Measurements from ENCODE around the gene MANEA.

The MANEA gene

DNA sequence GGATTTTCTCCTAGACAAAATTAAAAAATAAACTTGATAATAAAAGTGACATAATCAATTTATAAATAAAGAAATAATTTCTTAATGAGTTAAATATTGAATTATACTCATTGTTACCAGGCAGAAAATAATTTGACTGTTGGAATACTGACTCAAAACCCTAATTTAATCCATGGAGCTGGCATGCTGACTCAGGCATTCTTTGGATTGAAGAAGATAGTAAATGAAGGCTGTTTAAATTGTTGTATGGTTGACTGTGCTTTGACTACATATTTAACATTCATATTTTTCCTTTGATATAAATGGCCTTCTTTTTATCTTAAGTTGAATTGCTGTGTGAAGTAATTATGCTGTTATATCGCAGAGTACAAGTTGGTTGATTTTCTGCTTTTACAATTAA lies 11.7 kb downstream of the MANEA start:
- DNase-seq: no peak

DNA sequence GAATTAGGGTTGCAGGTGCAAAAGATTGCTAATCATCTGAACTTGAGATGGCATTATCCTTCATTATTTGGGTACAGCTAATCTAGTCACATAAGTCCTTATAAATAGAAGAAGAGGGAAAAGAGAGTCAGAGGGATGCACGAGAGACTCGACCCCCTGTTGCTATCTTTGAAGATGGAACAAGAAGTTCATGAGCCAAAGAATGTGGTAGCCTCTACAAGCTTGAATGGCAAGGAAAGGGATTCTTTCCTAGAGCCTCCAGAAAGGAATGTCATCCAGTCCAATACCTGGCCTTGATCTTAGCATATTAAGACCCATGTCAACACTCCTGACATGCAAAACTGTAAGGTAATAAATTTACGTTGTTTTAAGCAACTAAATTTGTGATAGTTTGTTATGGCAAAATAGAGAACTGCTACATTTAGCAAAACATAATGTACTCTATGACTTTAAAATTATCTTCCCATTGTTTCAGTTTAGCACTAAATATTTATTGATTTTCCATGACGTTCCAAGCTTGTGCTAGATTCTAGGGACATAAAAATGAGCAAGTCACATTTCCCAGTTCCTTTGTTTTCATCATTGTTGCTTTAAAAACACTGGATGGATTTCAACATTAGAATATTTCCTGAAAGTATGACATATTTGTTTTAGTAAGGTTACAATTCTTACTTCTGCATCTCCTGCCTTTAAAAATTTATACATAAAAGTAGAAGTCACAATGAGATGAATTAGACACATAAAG lies 12.7 kb downstream of the MANEA start:
- no peak for DNase-seq

DNA sequence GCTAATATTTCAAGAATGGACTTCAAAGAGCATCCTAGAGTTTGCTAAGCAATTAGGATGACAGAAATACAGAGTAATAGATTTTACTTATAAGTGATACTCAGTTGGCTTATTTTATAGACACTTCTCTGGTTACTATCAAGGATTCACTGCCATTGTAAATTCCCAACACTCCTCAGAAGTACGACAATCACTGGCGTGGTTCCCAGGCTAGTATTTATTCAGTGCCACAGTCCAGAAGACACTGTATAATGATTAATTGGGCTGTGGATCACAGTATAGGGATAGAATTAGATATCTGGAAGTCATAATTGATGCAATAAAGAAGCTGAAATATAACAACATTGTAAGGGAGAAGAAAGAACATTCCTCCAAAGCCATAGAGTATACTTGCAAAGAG lies 15.7 kb downstream of the MANEA start:
- peak; percentile 31 for DNase-seq

DNA sequence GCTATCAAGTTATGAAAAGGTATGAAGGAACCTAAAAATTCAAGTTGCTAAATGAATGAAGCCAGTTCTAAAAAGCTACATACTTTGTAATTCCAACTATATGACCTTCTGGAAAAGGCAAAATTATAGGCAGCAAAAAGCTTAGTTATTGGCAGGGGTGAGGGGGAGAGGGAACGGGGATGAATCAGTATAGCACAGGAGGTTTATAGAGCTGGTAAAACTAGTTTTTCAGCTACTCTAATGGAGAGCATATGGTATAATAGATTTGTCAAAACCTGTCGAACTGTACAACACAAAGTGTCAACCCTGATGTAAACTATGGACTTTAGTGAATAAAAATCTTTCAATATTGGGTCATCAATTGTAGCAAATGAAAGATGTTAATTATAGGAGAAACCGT lies 18.7 kb downstream of the MANEA start:
- DNase-seq: no peak

DNA sequence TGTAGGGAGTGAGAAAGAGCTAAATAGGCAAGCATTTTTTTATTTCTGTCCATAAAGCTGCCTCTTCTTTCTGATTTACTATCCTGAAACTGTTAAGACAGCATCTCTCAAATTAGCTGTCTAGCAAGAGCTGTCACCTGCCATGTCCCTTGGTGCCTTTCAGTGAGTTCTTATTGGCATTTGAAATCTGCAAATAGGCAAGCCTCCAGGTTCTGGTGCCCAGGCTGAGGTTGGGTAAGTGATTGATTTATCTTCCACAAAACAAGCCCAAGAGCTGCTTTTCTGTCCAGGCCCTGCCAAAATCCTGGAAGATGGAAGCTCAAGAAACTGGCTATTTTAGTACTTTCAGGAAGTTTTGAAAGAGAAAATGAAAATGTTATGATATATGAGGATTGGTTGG lies 22.4 kb downstream of the MANEA start:
- DNase-seq: no peak

DNA sequence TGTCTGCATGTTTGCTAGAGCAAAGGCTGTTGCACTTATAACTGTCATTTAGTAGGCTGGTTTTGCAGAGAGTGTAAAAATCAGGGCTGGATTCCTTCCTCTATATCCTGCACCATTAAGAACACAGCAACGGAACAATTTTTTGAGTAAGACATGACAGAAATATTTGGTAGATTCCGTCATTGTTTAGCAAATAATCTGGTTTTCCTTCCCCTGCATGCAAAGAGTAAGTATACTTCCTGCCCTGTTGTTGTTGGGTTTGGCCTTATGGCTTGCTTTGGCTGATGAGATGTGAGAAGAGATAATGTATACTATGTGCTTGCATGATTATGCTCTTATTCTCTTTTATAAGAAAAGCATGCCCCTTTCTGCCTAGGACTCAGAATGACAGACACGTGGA lies 23.8 kb downstream of the MANEA start:
- DNase-seq: no peak

DNA sequence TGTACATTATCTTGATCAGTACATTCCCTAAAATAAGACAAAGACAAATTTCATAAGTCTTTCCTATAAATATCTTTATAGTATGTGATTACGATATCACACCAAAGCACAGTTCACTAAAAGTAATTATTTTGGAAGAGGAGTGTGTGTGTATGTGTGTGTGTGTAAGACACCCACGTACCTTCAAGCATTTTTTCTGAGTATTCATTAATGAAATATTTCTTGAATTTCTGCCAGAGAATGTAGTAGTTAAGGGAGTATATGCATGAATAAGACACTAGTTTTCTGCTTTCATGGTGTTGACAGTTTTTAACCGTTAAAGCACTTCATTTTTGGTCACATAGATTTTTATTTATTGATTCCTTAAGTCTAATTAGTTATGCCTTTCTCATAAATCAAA lies 36.8 kb downstream of the MANEA start:
- no peak for DNase-seq

DNA sequence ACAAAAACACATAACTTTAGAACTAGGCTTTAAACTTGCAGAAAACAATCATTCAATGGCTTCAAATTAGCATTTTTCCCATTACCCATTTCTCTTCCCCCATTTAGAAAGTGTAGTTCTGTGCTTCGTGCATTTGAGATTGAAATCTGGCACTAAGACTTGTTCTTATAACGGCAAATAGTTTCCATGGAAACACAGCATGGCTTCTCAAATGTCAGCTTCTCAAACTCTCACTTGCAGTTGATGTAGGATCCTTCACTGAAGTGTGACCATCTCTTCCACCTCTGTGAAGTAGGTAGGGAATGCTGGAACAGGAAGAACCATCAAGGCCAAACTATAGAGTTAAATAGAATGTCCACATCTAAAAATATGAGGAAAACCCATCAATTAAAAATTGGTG lies 52.2 kb downstream of the MANEA start:
- no peak for DNase-seq

DNA sequence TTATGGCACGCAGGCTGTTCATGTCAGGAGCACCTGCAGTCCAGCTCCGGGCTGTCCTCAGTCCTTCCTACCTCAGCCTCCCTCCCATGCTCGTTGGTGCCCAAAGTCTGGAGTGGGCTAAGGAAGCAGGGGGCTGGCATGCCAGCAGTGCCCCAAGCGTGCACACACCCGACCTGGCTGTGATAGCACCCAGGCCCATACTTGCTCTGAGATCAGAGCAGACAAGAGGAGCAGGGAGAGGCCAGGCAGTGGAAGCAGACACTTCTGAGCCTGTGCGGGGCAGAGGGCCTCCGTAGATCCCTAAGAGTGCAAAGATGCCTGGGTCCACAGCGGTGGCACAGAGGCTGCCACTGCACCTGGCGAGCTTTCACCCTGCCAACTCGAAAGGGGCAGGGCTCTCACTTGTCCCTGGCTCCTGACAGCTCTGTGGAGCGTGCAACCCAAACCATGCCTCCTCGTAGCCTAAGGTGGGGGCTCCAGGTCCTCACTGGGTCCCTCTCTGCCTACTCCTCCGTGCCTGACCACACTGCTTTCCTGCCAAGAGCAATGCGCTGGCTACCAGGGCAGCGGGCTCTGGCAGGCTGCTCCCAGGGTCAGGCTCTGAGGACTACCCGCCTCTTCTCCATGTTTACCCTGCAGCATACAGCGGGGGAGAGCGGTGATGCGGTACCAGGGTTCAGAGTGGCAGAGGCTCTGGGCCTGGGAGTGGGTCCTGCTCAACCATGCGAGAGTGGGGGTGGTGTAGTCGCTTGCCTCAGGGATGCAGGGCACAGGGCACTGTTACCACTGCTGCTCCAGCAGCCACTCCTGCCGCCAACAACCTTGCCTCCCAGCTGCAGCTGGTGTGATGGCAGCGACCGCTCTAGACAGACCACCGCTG lies 59.5 kb downstream of the MANEA start:
- DNase-seq: no peak

DNA sequence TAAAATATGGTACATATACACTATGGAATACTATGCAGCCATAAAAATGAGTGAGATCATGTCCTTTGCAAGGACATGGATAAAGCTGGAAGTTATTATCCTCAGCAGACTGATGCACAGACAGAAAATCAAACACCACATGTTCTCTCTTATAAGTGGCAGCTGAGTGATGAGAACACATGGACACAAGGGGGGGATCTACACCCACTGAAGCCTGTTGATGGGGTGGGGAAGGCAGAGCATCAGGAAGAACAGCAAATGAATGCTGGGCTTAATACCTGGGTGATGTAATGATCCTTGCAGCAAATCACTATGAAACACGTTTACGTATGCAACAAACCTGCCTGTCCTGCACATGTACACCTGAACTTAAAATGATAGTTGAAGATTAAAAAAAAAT lies 71.3 kb downstream of the MANEA start:
- DNase-seq: no peak

DNA sequence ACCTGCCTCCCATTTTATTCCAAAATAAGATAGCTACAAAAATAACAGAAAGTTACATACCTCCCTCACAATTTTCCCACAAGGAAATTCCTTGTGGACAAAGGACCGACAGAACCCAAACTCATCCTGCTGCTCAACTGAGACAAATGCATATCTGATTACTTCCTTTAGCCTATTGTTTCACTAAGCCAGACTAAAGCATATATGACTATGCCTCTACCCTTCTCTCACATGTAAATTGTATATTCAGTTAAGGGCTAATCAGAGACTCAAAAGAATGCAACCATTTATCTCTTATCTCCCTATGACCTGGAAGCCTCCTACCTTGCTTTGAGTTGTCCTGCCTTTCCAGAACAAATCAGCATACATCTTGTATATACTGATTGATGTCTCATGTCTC lies 72.1 kb downstream of the MANEA start:
- DNase-seq: no peak

DNA sequence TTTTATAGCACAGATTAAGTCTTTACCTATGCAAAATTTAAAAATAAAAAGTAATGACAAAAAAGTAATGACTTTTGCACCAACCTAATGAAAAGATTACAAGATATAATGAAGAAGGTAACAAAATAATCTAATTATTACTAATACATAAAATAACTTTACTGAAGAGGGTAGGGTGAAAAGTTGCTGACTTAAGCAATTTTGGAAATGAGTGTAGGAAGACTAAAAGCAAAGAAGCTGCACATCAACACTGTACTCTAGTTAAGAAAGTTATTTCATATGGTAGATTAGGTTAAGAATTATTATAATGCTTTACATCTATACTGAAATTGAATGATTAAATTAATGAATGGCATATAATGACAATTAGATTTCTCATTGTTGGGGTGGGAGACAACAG lies 76.8 kb downstream of the MANEA start:
- DNase-seq: no peak

DNA sequence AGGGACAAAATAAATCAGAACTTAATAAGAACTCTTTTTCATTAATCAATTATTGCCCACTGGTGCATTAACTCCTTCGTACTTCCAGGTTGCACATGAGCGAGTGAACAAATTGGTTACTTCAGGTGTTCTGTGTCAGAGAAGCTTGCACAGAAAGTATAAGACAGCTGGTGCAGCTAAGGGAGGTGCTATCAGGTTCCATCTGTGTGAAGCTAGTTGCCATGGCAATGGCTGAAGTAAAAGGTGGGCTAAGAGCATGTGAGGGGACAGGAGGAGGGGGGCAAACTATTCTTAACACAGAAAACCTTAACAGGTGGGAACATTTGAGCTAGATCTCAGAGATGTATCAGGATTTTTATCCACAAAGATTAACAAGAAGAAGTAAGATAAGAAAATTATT lies 81.6 kb downstream of the MANEA start:
- DNase-seq: peak; percentile 3
